ENCODE results near the gene ASCC1.
"Not testable (repeated sequence)": the region's sequence is repeated elsewhere in the genome, so short reads cannot be mapped to it uniquely, and the experiment has no call there.

Gene ASCC1

DNA sequence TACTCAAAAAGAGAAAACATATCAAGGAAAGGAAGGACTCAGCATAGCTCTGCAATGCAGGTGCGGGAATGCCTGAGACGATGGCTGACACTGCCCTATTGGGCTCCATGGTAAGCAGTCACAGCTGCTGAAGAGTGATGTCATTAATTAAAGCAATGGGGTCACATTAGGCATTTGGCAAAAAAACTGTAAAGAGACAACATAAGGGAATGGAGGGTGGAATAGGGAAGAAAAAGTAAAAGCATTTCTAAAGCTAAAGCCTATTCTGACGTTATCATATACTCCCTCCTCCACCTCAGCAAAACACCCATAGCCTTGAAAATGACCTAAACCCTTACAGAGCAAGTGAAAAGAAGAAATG, 89.2 kb downstream of the ASCC1 start:
- no peak for DNase-seq (ENCODE audit: low read depth in 2 of 2)

- no peak for DNase-seq (ENCODE audit: low read depth in 2 of 2)
These were observed 89.7 kb downstream of the ASCC1 start for GRCh38 chr10:72126184-72126871.

DNA sequence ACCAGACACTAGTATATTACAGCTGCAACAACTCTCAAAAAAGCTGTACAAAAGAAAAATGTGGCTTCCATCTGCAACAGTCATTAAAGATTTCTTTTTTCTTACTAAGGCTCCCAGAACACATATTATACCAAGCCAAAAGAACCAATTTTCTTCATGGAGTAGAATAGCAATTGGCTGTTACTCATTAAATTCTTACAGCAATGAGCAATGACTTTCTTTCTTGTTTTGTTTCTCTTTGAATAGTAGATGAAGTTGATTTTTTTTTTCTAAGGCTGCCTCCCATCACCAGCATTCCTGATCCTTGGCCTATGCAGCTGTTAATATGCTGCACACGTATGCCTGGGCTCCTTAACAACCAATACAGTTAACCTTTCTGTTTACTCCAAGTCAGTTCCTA, 91.1 kb downstream of the ASCC1 start:
- DNase-seq (ENCODE audit: low read depth in 2 of 2) = no peak

GRCh38 chr10:72124381-72124780, 91.7 kb downstream of the ASCC1 start:
- no peak for DNase-seq (ENCODE audit: low read depth in 2 of 2)

DNA sequence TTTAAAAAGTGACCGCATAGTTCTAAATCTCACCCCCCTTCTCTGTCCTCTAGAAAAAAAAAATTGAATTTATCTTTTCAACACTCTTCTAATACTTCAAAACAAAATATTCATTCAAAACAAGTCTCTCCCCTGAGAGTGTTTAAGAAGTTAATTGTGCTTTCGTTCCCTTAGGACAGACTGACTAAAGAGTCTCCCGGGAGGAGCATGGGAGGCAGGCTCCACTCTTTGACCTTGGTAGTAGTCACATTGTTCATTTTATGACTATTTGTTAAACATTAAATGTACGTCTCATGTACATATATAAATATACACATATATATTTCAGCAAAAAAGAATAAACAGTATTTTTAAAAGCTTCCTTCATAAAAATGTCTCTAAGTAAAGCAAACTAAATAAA, 92.5 kb downstream of the ASCC1 start:
- no peak for DNase-seq (ENCODE audit: low read depth in 2 of 2)

DNA sequence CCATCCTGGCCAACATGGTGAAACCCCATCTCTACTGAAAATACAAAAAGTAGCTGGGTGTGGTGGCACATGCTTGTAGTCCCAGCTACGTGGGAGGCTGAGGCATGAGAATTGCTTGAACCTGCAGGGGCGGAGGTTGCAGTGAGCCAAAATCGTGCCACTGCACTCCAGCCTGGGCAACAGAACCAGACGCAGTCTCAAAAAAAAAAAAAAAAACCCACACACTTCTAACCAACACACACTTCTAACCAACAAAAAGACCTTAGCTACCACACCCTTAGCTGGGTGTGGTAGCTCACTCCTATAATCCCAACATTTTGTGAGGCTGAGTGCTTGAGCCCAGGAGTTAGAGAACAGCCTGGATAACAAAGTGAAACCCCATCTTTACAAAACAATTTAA, 93.9 kb downstream of the ASCC1 start:
- no peak for DNase-seq (ENCODE audit: low read depth in 2 of 2)

- no peak for DNase-seq (ENCODE audit: low read depth in 2 of 2)
These were observed 94.7 kb downstream of the ASCC1 start for GRCh38 chr10:72121389-72121788.

DNA sequence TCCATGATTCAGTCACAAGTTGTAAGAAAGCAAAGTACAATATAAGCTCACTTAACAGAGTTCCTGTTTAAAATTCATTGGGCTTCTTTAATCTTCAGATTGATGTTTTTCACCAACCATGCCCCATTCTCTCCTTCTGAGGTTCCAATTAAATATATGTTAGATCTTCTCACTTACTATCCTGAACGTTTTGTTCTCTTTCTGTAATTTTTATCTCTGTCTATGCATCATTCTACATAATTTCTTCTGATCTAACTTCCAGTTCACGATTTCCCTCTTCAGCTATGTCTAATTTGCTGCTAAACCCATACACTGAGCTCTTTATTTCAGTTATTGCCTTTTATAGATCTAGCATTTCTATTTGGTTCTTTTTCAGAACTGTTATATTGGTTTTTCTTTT, 99.7 kb downstream of the ASCC1 start:
- no peak for DNase-seq (ENCODE audit: low read depth in 2 of 2)

DNA sequence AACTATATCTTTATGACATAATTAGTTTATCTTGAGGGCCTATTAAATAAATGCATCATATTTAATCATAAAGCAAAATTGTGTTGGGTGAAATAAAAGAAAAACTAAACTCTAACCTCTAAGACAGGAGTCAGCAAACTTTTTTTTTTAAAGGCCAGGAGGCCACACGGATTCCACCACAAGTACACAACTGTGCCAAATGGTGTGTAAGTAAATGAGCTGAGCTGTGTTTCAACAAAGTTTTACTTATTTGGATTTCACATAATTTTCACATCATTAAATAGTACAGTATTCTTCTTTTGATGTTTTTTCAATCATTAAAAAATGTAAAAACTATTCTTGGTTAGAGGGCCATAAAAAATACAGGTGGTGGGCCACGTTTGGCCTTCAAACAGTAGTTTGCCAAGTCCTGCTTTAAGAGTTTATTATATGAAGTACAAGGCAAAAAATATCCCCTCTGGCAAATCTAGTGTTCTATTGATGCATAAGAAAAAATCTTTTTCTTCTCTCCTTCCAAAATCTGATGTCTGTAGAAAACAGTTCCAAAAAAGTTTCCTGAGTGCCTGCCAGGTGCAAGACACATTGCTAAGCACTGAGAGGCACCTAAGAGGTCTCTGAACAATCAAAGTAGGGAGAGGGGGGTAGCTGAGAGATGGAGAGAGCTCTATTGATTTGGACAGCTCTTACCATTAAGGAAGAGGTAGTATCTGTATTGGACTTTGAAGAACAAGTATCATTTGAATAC, 101.2 kb downstream of the ASCC1 start:
- DNase-seq (ENCODE audit: low read depth in 2 of 2) = no peak

GRCh38 chr10:72110673-72111401, 105.2 kb downstream of the ASCC1 start:
- DNase-seq (ENCODE audit: low read depth in 2 of 2) = no peak

DNA sequence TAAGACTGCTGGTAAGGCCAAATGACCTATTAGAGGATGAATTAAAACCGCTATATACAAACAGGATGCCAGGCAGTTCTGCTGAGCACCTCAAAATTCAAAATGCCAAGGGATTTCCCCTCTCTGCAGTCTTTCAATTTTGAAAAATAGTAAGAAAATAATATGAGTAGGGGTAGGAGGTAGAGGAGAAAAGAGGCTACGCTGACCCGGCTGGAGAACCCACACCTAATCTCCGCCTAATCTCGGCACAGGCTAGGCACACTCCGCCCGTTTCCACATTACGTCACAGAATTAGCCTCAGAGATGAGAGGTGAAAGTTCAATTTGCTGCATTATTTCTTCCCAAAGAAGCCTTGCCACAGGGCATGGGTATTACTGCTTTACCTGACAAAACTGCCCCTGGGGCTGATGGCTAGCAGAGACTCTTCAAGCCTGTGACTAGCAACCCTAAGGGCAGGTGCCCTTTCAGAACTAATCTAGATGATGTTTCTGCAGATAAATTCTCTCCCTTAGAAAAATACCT, 106.4 kb downstream of the ASCC1 start:
- no peak for DNase-seq (ENCODE audit: low read depth in 2 of 2)

- no peak for DNase-seq (ENCODE audit: low read depth in 2 of 2)
These were observed 107.0 kb downstream of the ASCC1 start for GRCh38 chr10:72108830-72109635.

DNA sequence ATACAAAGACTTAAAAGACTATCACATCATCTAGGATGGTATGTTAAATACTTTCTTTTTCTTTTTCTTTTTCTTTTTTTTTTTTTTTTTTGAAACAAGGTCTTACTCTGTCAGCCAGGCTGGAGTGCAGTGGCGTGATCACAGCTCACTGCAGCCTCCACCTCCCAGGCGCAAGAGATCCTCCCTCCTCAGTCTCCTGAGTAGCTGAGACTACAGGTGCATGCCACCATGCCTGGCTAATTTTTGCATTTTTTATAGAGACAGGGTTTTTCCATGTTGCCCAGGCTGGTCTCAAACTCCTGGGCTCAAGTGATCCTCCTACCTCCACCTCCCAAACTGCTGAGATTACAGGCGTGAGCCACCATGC, 108.1 kb downstream of the ASCC1 start:
- DNase-seq (ENCODE audit: low read depth in 2 of 2) = not testable (repeated sequence)

DNA sequence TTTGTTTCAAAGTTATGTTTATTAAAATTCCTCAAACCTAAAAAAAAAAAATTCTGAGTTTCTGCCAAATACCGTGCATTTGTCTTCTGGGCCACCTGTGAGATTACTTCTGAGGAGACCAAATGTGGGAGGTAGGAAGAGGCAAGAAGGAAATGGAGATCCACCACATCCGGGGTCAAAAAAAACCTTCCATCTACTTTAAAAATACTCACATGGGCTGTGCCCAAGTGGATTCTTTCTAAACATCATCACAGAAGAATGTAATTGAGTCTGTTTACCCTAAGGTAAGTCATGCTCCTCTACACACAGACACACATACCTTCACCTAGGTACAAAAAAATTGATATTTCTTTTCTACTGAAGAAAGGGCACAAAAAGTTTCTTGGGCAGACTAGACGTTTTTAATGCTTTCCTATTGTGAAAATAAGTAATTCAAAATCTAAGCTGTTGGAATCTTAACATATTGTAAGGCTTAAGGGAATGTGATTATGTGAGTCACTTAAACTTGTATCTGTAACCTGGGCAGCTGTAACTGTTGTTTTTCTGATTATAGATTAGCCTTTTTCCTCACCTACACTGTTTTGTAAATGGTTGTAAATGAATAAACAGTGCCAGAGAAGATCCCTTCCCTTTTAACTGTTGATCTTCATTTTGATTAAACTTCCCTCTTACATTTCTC, 108.6 kb downstream of the ASCC1 start:
- DNase-seq (ENCODE audit: low read depth in 2 of 2) = no peak

DNA sequence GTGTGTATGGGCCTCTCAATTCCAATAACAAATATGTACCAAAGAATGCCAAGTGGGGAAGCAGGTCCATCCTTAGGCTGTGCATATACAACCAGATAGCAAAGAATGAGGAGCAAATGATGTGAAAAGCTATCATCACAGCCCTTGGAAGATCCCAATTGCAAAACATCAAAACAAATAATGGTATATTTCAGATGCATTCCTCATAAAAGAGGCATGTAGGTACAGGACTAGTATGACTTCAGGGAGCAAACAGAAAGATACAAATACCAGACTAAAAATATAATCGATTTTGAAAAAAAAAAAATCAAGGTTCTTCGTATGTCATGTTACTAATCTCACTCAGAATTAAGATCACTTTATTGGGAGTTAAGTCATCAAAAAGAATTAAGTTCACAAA, 109.2 kb downstream of the ASCC1 start:
- no peak for DNase-seq (ENCODE audit: low read depth in 2 of 2)

DNA sequence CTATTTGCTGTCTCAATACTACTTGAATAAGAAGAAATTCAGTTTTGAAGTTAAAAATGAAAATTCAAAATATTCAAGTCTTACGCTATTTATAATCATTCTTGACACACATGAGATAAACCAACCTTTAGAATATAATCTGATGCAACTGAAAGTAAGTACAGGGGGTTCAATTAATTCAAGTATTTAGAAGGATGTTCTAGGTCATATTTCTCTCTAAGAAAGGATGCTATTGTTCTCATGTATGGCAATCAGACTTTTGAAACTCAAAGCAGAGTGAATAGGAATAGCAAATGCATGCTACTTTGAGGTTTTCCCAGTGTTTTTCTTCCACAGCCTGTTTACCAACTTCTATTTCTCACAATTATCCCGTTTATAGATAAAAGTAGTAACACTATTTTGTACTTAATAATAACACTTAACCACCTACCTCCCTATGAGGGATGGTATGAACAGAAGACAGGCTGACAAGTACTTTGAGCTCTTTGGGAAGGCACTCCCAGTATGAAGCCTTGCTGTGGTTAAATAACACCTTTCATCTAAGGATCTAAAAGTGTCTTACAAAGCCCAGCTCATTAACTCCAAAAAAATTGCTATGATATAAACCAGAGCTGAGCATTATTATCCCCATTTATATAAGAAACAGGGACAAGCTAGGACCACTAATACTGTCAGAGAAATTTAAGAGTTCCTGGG, 109.8 kb downstream of the ASCC1 start:
- no peak for DNase-seq (ENCODE audit: low read depth in 2 of 2)

GRCh38 chr10:72105710-72106109, 110.4 kb downstream of the ASCC1 start:
- DNase-seq (ENCODE audit: low read depth in 2 of 2) = no peak

- DNase-seq (ENCODE audit: low read depth in 2 of 2) = no peak
These were observed 111.0 kb downstream of the ASCC1 start for GRCh38 chr10:72105098-72105475.

DNA sequence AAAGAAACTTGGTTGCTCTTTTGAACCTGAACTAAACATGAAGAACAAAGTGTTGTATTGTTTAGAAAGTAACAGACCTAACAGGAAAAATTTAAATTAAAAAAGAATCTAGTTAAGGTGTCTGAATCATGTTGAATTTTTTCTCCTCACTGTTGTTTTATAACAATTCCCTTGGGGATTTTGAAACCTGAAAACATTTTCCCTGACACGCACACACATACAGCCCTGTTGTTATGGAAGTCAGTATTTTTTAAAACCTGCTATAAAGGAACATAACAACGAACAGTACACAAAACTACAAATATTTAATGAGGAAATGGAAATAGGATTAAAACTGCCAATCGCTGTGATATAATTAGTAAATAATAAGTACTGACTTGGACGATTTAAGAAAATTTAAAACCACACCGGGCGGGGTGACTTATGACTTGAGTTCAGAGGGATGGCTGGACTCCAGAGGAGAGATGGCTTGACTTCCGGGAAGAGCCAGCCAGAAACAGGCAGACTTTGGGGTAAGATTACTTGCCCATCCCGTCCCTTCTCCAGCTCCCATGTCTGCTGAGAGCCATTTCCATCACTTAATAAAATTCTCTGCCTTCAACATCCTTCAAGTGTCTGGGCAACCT, 111.5 kb downstream of the ASCC1 start:
- DNase-seq (ENCODE audit: low read depth in 2 of 2) = no peak

DNA sequence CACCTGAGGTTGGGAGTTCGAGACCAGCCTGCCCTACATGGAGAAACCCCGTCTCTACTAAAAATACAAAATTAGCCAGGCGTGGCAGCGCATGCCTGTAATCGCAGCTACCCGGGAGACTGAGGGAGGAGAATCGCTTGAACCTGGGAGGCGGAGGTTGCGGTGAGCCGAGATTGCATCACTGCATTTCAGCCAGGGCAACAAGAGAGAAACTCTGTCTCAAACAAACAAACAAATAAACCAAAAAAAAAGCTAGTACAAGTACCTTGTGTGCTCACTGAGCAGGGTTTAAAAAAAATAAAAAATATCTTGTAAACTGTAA, 116.5 kb downstream of the ASCC1 start:
- DNase-seq (ENCODE audit: low read depth in 2 of 2) = no peak

Measured in activated CD4-positive, alpha-beta T cell treated with anti-CD3 and anti-CD28 coated beads for 24 hours (primary cell).